SK-N-SH (cell line): Measurements from ENCODE around the gene UFSP2. TPM values are rescaled to one million over a fixed set of nuclear protein-coding genes. Genes with fewer than 3 reads are reported as not detected.

Experiments used
- CTCF ChIA-PET: fragments of 300-600, 350-600 bp; formaldehyde crosslinking; extraction: SDS; loops from one replicate; lab custom pipeline; 2021; lab: Yijun Ruan, JAX
- POLR2A ChIA-PET: fragments of 350-600 bp; sonication (Branson Sonifier 250); formaldehyde crosslinking; extraction: SDS; loops from one replicate; lab custom pipeline; 2020; ENCODE audit warnings: antibody characterized with exemption, inconsistent platforms; lab: Yijun Ruan, JAX
- DNase-seq: peaks from one replicate; pipeline ENCODE4 v3.0.0; 2012
- H2AFZ ChIP-seq: fragments of 200-600 bp; sonication (generic); 2 replicates; pipeline ENCODE4 v1.8.1; 2016; ENCODE audit warnings: antibody characterized with exemption, mild to moderate bottlenecking, low read depth
- H3F3A ChIP-seq: fragments of 200-600 bp; sonication (generic); replicated peaks from 2 replicates; pipeline ENCODE3; 2016; ENCODE audit warnings: antibody characterized with exemption, mild to moderate bottlenecking; ENCODE audit not compliant: insufficient read depth
- H3K27ac ChIP-seq, 2 experiments: fragments of 200-500 bp in 1 of 2; fragments of 200-600 bp in 1 of 2; sonication (Bioruptor generic) in 1 of 2; sonication (generic), shearing (Covaris generic) in 1 of 2; 2 replicates each; pipeline versions ENCODE4 v1.5.1 to v1.6.1; 2014 to 2016; ENCODE audit warnings: low read depth in 2 of 2, inconsistent platforms in 1 of 2, low read length in 1 of 2, mild to moderate bottlenecking in 1 of 2, mixed read lengths in 1 of 2
- H3K27me3 ChIP-seq: fragments of 200-600 bp; sonication (generic), shearing (Covaris generic); 2 replicates; pipeline ENCODE4 v1.6.1; 2016; ENCODE audit warnings: mixed run types; ENCODE audit not compliant: insufficient read depth
- H3K36me3 ChIP-seq, 2 experiments: fragments of 200-500 bp in 1 of 2; fragments of 200-600 bp in 1 of 2; sonication (Bioruptor generic) in 1 of 2; sonication (generic) in 1 of 2; replicated peaks in 1 of 2; 2 replicates each; pipeline versions ENCODE3 to v1.5.1; 2014 to 2016; ENCODE audit warnings: low read length in 1 of 2, mild to moderate bottlenecking in 1 of 2; ENCODE audit not compliant: insufficient read depth in 2 of 2, control insufficient read depth in 1 of 2
- H3K4me1 ChIP-seq, 2 experiments: fragments of 200-500 bp in 1 of 2; fragments of 200-600 bp in 1 of 2; sonication (Bioruptor generic) in 1 of 2; sonication (generic), shearing (Covaris generic) in 1 of 2; 2 replicates each; pipeline versions ENCODE4 v1.5.1 to v1.6.1; 2014 to 2016; ENCODE audit warnings: low read depth in 1 of 2, low read length in 1 of 2, mixed run types in 1 of 2; ENCODE audit not compliant: insufficient read depth in 2 of 2, control insufficient read depth in 1 of 2
- H3K4me2 ChIP-seq: fragments of 200-600 bp; sonication (generic), shearing (Covaris generic); 2 replicates; pipeline ENCODE4 v1.6.1; 2017; ENCODE audit warnings: mixed run types
- H3K4me3 ChIP-seq, 2 experiments: fragments of 200-500 bp in 1 of 2; fragments of 200-600 bp in 1 of 2; sonication (Bioruptor generic) in 1 of 2; sonication (generic), shearing (Covaris generic) in 1 of 2; 2 replicates each; pipeline versions ENCODE4 v1.5.1 to v1.8.1; 2014 to 2016; ENCODE audit warnings: low read depth in 2 of 2, inconsistent platforms in 1 of 2, low read length in 1 of 2, mild to moderate bottlenecking in 1 of 2, mixed read lengths in 1 of 2, moderate library complexity in 1 of 2
- H3K79me2 ChIP-seq: fragments of 200-600 bp; sonication (generic); 2 replicates; pipeline ENCODE4 v1.8.1; 2017; ENCODE audit warnings: mild to moderate bottlenecking; ENCODE audit not compliant: insufficient read depth
- H3K9ac ChIP-seq: fragments of 200-600 bp; sonication (generic); 2 replicates; pipeline ENCODE4 v1.6.1; 2017; ENCODE audit warnings: mixed run types
- H3K9me2 ChIP-seq: fragments of 200-600 bp; sonication (generic); 2 replicates; pipeline ENCODE4 v1.6.1; 2017; ENCODE audit warnings: mixed run types
- H3K9me3 ChIP-seq: fragments of 200-600 bp; sonication (generic); 2 replicates; pipeline ENCODE4 v1.6.1; 2017; ENCODE audit warnings: mixed run types, mild to moderate bottlenecking, moderate library complexity
- H4K20me1 ChIP-seq: fragments of 200-600 bp; sonication (generic); 2 replicates; pipeline ENCODE4 v1.6.1; 2017; ENCODE audit warnings: mild to moderate bottlenecking, mixed run types; ENCODE audit not compliant: insufficient read depth
- EP300 ChIP-seq, 2 experiments: IDR thresholded peaks; 2 replicates each; pipeline versions ENCODE4 v1.4.0 to v1.6.1; 2012; ENCODE audit warnings: borderline replicate concordance in 1 of 2, low read depth in 1 of 2, low read length in 1 of 2
- EZH2phosphoT487 ChIP-seq: fragments of 200-600 bp; sonication (generic); IDR thresholded peaks from 2 replicates; pipeline ENCODE4 v1.6.1; 2017; ENCODE audit warnings: low read depth, mixed run types, mild to moderate bottlenecking, antibody characterized with exemption, moderate library complexity, borderline replicate concordance
- FOSL2 ChIP-seq: IDR thresholded peaks from 2 replicates; pipeline ENCODE4 v1.4.0; 2012; ENCODE audit warnings: low read depth, mild to moderate bottlenecking, moderate library complexity, borderline replicate concordance
- FOXJ3 ChIP-seq: sonication (generic); formaldehyde crosslinking; IDR thresholded peaks from 2 replicates; pipeline ENCODE4 v1.5.1; 2020; ENCODE audit warnings: mild to moderate bottlenecking, missing genetic modification reagents
- FOXM1 ChIP-seq: IDR thresholded peaks from 2 replicates; pipeline ENCODE4 v1.4.0; 2012; ENCODE audit warnings: low read depth, mild to moderate bottlenecking
- GATA2 ChIP-seq: sonication (generic); formaldehyde crosslinking; IDR thresholded peaks from 2 replicates; pipeline ENCODE4 v1.5.0; 2020; ENCODE audit warnings: mild to moderate bottlenecking, missing genetic modification reagents
- JUND ChIP-seq: IDR thresholded peaks from 2 replicates; pipeline ENCODE4 v1.4.0; 2012
- MXI1 ChIP-seq: IDR thresholded peaks from 2 replicates; pipeline ENCODE4 v1.6.1; 2012; ENCODE audit warnings: mild to moderate bottlenecking, low read depth, low read length, improper control_type of control experiment
- NFIC ChIP-seq: IDR thresholded peaks from 2 replicates; pipeline ENCODE4 v1.4.0; 2012; ENCODE audit warnings: borderline replicate concordance
- POLR2AphosphoS5 ChIP-seq: IDR thresholded peaks from 2 replicates; pipeline ENCODE4 v1.6.1; 2012; ENCODE audit warnings: low read depth, low read length
- RCOR1 ChIP-seq: fragments of 150-350 bp; IDR thresholded peaks from 2 replicates; pipeline ENCODE4 v1.6.1; 2017; ENCODE audit warnings: antibody characterized with exemption, low read length
- RFX5 ChIP-seq: IDR thresholded peaks from 2 replicates; pipeline ENCODE4 v1.6.1; 2012; ENCODE audit warnings: mild to moderate bottlenecking, improper control_type of control experiment, low read length
- SMC3 ChIP-seq: IDR thresholded peaks from 2 replicates; pipeline ENCODE4 v1.6.1; 2012; ENCODE audit warnings: low read depth, low read length, improper control_type of control experiment
- TCF12 ChIP-seq: IDR thresholded peaks from 2 replicates; pipeline ENCODE4 v1.4.0; 2012
- TEAD4 ChIP-seq: IDR thresholded peaks from 2 replicates; pipeline ENCODE4 v1.4.0; 2012; ENCODE audit warnings: mild to moderate bottlenecking, borderline replicate concordance; ENCODE audit not compliant: insufficient read depth
- YY1 ChIP-seq: IDR thresholded peaks from 2 replicates; pipeline ENCODE4 v1.4.0; 2012; ENCODE audit warnings: low read depth, mild to moderate bottlenecking
- WGBS: methylation state at CpG from one replicate; pipeline ENCODE4 v1.1.6; 2017; ENCODE audit warnings: low lambda C conversion rate; 5-methylcytosine and 5-hydroxymethylcytosine counted together
- polyA plus RNA-seq, 3 experiments: library from polyadenylated mRNA; depleted of rRNA; stranded (reverse); fragments of >200 nt; gene quantifications; 2 replicates each; pipeline ENCODE4 v1.2.3, GENCODE V29; 2012
- TF ChIP-seq, protein P1 (sequence below): IDR thresholded peaks from 2 replicates; pipeline ENCODE4 v1.4.0; 2012; ENCODE audit warnings: low read depth, borderline replicate concordance
- TF ChIP-seq, protein P2 (sequence below): IDR thresholded peaks from 2 replicates; pipeline ENCODE4 v1.4.0; 2012; ENCODE audit warnings: low read depth
- TF ChIP-seq, protein P3 (sequence below): fragments of 150-350 bp; IDR thresholded peaks from 2 replicates; pipeline ENCODE4 v1.6.1; 2017; ENCODE audit warnings: antibody characterized with exemption, low read length, low read depth, borderline replicate concordance
- TF ChIP-seq, protein P4 (sequence below): IDR thresholded peaks from 2 replicates; pipeline ENCODE4; 2012

The UFSP2 gene
- polyA plus RNA-seq, 1 of the 3 experiments (the other 2 are of a cell fraction) = 15.5 TPM

DNA sequence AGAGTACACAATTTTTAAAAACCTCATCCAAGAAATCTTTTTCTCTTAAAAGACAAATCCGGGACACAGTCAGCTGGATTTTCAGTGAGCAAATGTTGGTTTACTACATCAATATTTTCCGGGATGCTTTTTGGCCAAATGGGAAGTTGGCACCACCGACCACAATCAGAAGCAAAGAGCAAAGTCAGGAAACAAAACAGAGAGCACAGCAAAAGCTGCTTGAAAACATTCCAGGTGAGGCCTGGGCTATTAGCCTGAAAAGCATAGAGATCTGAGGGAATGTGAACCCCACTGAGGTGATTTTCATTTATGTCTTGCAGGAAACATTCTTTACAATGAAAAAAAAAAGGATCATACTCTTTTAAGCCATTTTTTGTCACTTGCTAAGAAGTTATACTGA is 63.9 kb downstream of the UFSP2 start:
- no peak for DNase-seq
- no peak overlapping the region for H3K9ac ChIP-seq
- no peaks in the 10 kb centered on the region for H4K20me1 ChIP-seq
- POLR2A ChIA-PET = no interaction called here
- peaks cover 3% of the 10 kb centered on the region; the same call in 1 of the 2 replicates for H3K79me2 ChIP-seq
- 97% methylated on average over 3 of the region's 3 CpGs for WGBS
- no peaks in the 10 kb centered on the region for H3K9me3 ChIP-seq
- no peaks in the 10 kb centered on the region for H3K9me2 ChIP-seq
- H3K4me1 ChIP-seq = peaks cover 8 to 21% of the 10 kb centered on the region in 2 experiments
- no peak overlapping the region for H3K4me3 ChIP-seq
- H3F3A ChIP-seq = peaks cover 36% of the 10 kb centered on the region
- CTCF ChIA-PET = interaction anchor here (1.0 kb wide), 1 partner anchor 769 kb away, joined by 3 read pairs; no protein-coding TSS in a partner anchor
- no peak overlapping the region for H3K4me2 ChIP-seq
- no peaks in the 10 kb centered on the region for H3K27me3 ChIP-seq
- H2AFZ ChIP-seq = no peak overlapping the region
- H3K27ac ChIP-seq = no peak overlapping the region
- TF ChIP-seq FOXM1 (no peak), RCOR1 (no peak), POLR2AphosphoS5 (no peak), FOSL2 (no peak), YY1 (no peak), RFX5 (no peak), TEAD4 (no peak), FOXJ3 (CRISPR knock-in tag) (no peak), SMC3 (no peak), MXI1 (no peak), NFIC (no peak), EZH2phosphoT487 (no peak)
- TF ChIP-seq, protein P1, sequence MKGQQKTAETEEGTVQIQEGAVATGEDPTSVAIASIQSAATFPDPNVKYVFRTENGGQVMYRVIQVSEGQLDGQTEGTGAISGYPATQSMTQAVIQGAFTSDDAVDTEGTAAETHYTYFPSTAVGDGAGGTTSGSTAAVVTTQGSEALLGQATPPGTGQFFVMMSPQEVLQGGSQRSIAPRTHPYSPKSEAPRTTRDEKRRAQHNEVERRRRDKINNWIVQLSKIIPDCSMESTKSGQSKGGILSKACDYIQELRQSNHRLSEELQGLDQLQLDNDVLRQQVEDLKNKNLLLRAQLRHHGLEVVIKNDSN = no peak
- TF ChIP-seq, protein P2, sequence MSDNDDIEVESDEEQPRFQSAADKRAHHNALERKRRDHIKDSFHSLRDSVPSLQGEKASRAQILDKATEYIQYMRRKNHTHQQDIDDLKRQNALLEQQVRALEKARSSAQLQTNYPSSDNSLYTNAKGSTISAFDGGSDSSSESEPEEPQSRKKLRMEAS = no peak
- peaks cover 8 to 39% of the 10 kb centered on the region in 2 experiments for H3K36me3 ChIP-seq

DNA sequence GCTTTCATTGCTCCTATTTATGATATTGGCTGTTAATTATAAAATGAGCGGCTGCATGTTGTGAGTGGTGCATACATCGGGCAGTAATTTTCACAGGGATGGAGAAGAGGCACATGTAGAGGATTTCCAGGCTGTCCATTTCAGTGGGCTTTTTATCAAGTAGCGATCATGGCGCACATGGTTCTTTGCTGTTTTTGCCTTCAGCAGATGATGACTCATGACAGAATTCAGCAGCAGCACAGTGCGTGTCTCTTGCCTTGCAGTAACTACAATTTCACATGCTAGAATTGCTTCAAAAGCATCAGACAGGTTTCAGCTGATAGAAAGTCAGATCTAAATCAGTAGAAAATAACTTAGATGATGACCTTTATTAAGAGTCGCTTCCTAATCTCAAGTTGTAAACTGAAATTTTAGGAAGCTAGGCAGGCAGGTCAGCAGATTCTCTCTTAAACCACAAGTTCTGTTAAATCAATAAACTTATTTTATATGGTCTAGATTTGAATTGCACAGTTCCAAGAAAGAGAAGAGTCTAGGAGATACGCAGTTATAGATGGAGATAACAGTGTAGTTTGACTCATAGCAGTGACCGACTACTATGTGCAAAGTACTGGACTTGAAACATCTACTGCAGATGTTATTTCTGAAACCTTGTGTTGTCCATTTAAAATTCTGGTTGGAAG is 65.9 kb downstream of the UFSP2 start:
- Histone ChIP-seq H3K9me2 (no peaks in the 10 kb centered on the region), H3K4me3 (no peak overlapping the region), H3F3A (peaks cover 37% of the 10 kb centered on the region), H4K20me1 (no peaks in the 10 kb centered on the region), H3K27me3 (no peaks in the 10 kb centered on the region), H2AFZ (no peak overlapping the region), H3K36me3 (peaks cover 5 to 31% of the 10 kb centered on the region in 2 experiments), H3K9ac (peak overlapping the region; percentile 68; the same call in 1 of the 2 replicates), H3K27ac (peak overlapping the region; percentile 78 to 98; a peak in 3 of 4 replicates), H3K4me2 (peak overlapping the region; percentile 60), H3K9me3 (no peaks in the 10 kb centered on the region), H3K4me1 (peaks cover 8 to 21% of the 10 kb centered on the region in 2 experiments), H3K79me2 (peaks cover 3% of the 10 kb centered on the region; the same call in 1 of the 2 replicates)
- POLR2A ChIA-PET = no interaction called here
- no peak for TF ChIP-seq EP300 (IDR thresholded peaks at IDR 0.05; ENCODE audit: borderline replicate concordance in 1 of 2, low read depth in 1 of 2, low read length in 1 of 2)
- 0 out of 2 replicates have a peak, but pooled peaks have one; percentile 43 for TF ChIP-seq TEAD4
- peak; percentile 33; the same call in 1 of the 2 replicates for TF ChIP-seq NFIC
- peak; percentile 73 for TF ChIP-seq TCF12
- TF ChIP-seq, protein P1 = peak; percentile 19; the same call in 1 of the 2 replicates
- peak; percentile 79 for TF ChIP-seq JUND
- TF ChIP-seq MXI1 = peak; percentile 89
- TF ChIP-seq FOXJ3 (CRISPR knock-in tag) = no peak
- TF ChIP-seq, protein P2 = peak; percentile 91
- TF ChIP-seq, protein P3, sequence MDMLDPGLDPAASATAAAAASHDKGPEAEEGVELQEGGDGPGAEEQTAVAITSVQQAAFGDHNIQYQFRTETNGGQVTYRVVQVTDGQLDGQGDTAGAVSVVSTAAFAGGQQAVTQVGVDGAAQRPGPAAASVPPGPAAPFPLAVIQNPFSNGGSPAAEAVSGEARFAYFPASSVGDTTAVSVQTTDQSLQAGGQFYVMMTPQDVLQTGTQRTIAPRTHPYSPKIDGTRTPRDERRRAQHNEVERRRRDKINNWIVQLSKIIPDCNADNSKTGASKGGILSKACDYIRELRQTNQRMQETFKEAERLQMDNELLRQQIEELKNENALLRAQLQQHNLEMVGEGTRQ = no peak
- TF ChIP-seq, protein P4, sequence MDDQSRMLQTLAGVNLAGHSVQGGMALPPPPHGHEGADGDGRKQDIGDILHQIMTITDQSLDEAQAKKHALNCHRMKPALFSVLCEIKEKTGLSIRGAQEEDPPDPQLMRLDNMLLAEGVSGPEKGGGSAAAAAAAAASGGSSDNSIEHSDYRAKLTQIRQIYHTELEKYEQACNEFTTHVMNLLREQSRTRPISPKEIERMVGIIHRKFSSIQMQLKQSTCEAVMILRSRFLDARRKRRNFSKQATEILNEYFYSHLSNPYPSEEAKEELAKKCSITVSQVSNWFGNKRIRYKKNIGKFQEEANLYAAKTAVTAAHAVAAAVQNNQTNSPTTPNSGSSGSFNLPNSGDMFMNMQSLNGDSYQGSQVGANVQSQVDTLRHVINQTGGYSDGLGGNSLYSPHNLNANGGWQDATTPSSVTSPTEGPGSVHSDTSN = peak; percentile 54
- peak; percentile 20; the same call in 1 of the 2 replicates for TF ChIP-seq FOXM1
- TF ChIP-seq GATA2 (CRISPR knock-in tag) = peak; percentile 66; the same call in 1 of the 2 replicates
- peak; percentile 84 for TF ChIP-seq FOSL2
- peak; percentile 42 for DNase-seq
- CTCF ChIA-PET = no interaction called here
- 32% methylated on average over 8 of the region's 8 CpGs for WGBS
